Fibroblast of skin of right quadriceps (primary cell): ENCODE measurements around the gene BHLHA15.

Experiments used
- DNase-seq: peaks from one replicate; pipeline ENCODE4 v3.0.0-alpha.2; 2013

The BHLHA15 gene

GRCh38 chr7:98228801-98229200 lies 17.6 kb downstream of the BHLHA15 start:
- DNase-seq = no peak

GRCh38 chr7:98229441-98229840 lies 18.2 kb downstream of the BHLHA15 start:
- DNase-seq = no peak

- no peak for DNase-seq
Measured at GRCh38 chr7:98229991-98230745, 18.9 kb downstream of the BHLHA15 start.

GRCh38 chr7:98230746-98231471 lies 19.7 kb downstream of the BHLHA15 start:
- DNase-seq = no peak

- no peak for DNase-seq
Measured at GRCh38 chr7:98231493-98232262, 20.4 kb downstream of the BHLHA15 start.

GRCh38 chr7:98232263-98232585 lies 21.0 kb downstream of the BHLHA15 start:
- no peak for DNase-seq

- no peak for DNase-seq
Measured at GRCh38 chr7:98232799-98233198, 21.6 kb downstream of the BHLHA15 start.

- no peak for DNase-seq
Measured at GRCh38 chr7:98233219-98234070, 22.2 kb downstream of the BHLHA15 start.

GRCh38 chr7:98234429-98235147 lies 23.3 kb downstream of the BHLHA15 start:
- no peak for DNase-seq

GRCh38 chr7:98235901-98236300 lies 24.7 kb downstream of the BHLHA15 start:
- no peak for DNase-seq

GRCh38 chr7:98236355-98237185 lies 25.3 kb downstream of the BHLHA15 start:
- no peak for DNase-seq

- DNase-seq = no peak
Measured at GRCh38 chr7:98238076-98238475, 26.8 kb downstream of the BHLHA15 start.

- DNase-seq = no peak
Measured at GRCh38 chr7:98238976-98239375, 27.7 kb downstream of the BHLHA15 start.

GRCh38 chr7:98240961-98241673 lies 29.9 kb downstream of the BHLHA15 start:
- DNase-seq = no peak

- DNase-seq = no peak
Measured at GRCh38 chr7:98241674-98242241, 30.5 kb downstream of the BHLHA15 start.

- DNase-seq = no peak
Measured at GRCh38 chr7:98242342-98242741, 31.1 kb downstream of the BHLHA15 start.

GRCh38 chr7:98242934-98243333 lies 31.7 kb downstream of the BHLHA15 start:
- DNase-seq = no peak

GRCh38 chr7:98244871-98245270 lies 33.6 kb downstream of the BHLHA15 start:
- DNase-seq = no peak

- no peak for DNase-seq
Measured at GRCh38 chr7:98248156-98248555, 36.9 kb downstream of the BHLHA15 start.

GRCh38 chr7:98249106-98249505 lies 37.9 kb downstream of the BHLHA15 start:
- DNase-seq = no peak
